Measurements from ENCODE around the gene TRIM45.
"Not testable (repeated sequence)": the region's sequence is repeated elsewhere in the genome, so short reads cannot be mapped to it uniquely, and the experiment has no call there.

TRIM45 gene

DNA sequence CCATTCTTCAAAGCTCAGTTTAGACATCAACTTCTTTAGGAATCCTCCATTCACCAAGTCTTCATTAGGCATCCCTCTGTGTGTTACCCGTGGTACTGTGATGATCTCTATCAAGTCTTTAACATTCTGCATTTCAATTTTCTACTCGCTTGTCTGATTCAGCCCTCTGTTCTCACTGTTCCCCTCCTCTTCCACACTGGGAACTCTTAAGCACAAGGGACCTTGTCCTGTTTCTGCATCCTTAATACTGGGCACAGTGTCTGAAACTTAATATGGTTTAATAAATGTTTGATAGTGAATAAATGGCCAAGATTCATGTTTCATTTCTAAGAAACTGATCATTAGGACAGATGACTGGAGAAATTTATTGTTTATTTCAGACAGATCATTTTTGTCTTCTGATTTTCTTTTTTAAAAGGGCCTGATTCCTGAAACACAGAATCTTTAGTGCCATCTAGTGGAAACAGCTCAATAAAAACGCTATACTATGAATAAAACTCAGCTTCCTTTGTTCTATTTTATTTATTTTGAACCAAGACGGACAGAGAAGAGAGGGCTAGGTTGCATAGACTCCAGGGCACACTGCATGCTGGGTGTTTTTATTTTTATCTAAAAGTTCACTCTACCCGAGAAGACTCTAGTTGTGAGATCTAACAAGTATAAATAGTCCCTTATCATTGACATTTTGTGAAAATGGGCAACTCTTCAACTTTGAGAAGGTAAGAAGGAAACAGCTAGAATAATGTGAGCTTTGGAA is 7.0 kb upstream of the TRIM45 start:
- peak in 1 of 2 donors; percentile 56 for DNase-seq

DNA sequence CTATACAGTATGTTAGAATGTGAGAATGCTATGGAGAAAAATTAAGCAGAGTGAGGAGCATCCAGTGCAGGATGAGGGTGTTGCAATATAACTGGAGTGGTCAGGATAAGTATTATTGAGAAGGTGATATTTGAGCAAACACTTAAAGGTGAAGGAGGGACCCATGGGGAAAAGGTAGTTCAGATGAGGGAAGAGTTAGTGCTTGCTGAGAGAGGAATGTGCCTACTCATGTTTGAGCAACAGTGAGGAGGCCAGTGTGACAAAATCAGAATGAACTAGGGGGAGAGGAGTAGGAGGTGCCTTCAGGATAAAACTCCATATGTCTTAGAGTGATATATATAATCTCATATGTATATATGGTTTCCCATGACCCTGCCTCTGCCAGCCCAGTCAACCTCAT is 6.2 kb upstream of the TRIM45 start:
- DNase-seq: no peak

DNA sequence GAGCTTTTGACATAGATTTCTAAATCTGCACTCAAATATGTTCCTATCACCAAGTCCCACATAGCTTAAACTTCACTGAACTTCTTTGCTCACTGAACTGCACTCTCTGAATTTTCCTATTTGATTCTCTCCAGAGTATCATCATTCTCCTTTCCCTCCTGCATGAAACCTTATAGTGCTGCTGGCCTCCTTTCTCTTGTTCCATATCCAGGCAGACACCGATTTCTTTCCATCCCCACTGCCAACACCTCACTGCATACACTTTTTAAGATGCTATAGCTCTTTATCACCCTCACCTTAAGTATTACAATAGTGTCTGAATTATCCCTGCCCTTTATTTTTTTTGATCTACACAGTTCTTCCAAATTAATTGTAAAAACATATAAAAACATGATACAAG is 3.1 kb upstream of the TRIM45 start:
- no peak for DNase-seq

DNA sequence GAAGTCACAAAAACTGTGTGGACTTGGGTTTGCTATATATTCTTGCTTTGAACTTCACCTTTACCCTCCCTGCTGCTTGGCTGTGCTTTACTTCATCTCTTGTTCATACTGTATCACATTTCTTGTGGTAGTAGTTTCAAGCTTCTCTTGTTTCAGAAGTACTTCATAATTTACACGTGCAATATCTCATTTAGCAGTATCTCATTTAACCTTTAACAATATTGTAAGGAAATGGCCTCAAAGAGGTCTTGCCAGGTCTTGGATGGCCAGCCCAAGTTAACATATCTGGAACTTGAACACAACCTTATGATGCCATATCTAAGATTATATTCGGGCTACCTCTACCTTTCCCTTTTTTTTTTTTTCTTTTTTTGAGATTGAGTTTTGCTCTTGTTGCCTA is 1.7 kb upstream of the TRIM45 start:
- no peak for DNase-seq

DNA sequence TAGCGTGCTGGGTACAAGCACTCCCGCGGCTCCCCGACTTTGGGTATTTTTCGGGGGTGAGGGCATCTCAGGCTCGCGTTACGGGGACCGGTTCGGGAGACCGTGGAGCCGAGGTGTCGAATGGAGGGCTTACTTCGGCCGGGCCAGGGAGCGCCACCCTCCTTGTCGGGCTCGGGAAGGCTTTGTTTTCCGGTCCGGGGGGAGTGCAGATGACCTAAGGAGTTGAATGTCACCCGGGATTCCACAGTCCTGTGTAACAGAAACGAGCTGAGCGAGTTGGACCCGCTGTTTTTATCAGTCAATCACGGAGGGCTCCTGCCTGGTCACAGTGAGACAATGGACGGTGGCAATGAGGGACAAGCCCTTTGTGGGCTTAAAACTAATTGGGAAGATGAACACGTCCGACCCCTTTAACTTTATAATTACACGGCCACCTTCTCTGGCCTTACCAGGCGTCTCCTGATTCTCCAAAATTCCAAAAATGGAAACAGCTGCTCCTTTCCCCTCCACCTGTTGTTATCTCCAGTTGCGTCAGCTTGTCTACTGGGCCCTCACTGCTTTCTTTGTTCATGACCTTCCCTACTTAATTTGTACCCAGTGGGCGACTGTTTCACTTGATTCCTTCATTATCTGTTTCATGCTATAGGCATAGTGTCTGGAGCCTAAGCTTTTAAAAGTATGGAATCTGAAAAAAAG is 929 bp upstream of the TRIM45 start:
- DNase-seq: no peak

DNA sequence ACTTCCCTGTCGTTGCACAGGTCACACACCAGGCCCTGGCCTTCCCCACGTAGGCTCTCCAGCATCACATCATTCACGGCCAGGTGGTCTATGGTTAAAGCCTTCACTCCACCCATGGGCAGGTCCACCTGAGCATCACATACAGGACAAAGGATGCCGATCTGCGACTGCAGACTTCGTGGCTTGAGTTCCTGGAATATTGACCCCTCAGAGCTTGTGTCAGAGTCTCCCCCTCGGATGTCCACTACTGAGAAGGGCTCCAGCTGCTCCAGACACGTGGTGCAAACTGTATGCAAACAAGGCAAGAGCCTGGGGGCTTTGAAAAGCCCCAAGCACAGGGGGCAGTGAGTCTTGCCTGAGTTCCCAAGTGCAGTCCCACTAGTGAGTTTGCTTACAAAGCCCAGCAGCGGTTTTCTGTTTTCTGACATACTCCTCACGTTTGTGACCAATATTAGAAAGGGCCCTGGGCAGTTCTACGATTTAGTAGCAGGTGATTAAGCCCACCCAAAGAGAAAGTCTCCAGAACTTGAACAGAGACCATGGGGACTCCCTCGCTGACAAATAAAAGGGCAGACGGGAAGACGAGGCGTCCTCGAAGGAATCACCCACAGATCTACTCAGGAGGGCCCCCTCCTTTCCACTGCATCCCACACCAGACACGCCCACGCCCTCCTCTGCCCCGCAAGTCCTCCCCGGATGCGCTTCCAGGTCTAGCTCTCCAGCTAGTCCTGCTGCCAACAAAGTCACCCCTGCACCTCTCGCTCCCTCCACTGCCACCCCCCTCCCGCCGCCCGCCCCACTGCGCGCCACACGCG is 568 bp downstream of the TRIM45 start:
- peak in 1 of 2 donors; percentile 11 for DNase-seq

DNA sequence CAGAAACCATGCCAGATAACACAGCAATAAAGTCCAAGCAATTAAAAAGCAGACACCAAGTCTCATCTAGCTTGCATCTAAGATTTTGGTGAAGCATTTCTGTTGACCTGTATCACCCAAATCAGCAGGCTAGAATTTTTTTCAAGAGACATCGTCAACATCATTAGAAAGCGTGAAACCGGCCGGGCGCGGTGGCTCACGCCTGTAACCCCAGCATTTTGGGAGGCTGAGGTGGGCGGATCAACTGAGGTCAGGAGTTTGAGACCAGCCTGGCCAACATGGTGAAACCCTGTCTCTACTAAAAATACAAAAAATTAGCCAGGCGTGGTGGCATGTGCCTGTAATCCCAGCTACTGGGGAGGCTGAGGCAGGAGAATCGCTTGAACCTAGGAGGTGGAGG is 2.4 kb downstream of the TRIM45 start:
- DNase-seq: not testable (repeated sequence)

DNA sequence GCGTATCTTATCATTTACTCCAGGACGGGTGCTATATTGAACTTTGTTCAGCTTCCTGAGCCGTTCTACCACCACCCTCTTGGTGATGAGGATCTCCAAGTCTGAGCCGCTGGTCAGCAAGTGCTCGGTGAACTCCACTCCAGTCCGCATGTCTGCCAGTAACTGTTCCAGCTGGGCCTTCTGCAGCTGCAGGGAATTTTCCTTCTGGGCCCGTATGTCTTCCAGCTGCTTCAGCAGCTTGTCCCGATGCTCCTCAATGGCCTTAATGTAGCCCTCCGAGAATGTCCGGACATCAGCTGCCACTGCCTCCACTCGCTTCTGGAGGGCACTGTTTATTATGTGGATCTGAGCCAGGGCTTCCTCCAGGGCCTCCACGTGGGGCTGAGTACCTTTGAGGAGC is 3.4 kb downstream of the TRIM45 start:
- no peak for DNase-seq

DNA sequence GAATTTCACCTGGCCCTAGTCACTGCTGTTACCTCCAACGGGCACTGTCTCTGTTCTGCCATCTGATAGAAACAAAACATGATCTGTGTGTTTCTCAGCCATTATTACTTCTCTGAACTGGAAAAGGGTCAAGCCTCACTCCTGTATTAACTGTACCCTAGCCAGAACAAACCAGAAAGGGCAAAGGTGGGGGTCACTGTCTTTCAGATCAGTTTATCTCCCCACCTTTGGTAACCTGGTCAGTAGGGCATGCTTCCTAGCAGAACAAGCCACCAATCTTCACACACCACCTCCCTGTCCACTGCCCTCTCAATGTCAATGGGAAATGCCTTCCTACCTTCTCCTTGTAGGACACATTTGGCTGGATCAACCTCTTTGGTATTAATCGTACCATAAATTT is 3.9 kb downstream of the TRIM45 start:
- DNase-seq: no peak

DNA sequence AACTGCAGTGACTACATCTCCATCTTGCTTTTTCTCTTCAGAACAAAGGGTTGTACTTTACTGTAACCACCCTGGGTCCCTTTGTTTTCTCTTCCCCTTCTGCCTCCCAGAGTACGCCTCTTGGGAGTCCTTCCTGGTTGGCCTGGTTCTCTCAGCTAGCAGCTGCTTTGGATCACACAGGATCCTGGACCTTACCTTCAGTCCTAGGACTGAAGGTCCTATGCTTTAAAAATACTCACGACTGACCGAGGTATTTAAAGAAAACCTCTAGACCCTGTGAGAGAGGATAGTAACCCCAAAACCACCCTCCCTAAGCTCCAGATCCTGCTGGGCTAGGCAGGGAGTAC is 4.8 kb downstream of the TRIM45 start:
- DNase-seq: no peak

DNA sequence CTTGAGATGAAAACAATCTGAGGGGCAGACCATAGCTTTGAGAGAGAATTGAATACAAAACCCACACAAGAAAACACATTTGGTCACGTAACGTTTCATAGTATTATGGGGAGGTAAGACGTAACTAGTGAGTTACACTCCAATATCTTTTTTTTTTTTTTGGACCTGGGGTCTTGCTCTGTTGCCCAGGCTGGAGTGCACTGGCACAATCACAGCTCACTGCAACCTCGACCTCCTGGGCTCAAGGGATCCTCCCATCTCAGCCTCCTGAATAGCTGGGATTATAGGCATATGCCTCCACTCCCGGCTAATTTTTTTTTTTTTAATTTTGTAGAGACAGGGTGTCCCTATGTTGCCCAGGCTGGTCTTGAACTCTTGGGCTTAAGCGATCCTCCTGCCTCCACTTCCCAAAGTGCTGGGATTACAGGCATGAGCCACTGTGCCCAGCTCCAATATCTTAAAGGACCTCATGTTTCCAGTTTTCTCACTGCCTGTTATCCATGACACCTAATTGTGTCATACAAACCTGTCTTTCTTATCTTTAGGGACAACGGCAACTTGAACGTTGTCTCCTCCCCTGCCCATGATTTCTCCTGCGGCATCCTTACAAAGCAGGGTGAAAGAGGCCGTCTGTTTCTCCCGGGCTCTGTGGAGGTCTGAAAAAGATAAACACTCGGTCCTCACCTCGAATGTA is 5.3 kb downstream of the TRIM45 start:
- no peak for DNase-seq

DNA sequence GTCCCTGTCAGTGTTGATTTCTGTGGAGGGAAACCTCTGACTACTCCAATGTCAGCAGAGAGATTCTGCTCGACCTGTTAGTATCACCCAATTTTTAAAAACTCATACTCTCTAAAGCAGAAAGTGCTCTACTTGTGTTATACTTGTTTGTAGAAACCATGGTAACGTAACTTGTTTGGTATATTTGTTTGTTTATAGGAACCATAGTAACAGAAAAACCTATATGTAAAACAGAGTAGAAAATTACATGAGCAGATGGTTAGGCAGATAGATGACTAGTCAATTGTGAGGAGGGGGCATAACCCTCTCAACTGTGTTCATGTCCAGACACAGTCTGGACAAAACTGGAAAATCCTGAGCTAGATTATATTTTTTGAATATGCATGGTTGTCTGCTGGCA is 6.7 kb downstream of the TRIM45 start:
- no peak for DNase-seq

DNA sequence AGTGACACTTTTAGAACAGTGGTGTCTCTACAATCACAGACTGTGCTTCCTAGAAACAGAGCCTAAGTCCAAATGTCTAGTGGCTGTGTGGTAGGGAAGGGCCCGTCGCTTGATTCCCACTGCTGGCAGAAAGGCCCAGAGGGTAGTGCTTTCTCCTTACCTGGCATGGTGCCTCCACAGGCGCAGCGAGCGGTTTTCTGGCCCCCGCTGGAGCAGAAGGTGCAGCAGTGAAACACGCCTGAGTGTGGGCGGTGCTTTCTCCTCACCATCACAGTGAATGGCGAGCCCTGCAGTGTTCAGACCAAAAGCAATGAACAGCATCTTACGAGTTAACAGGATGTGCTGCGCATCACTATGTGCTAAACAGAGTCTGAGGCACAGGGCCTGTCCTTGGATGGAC is 8.3 kb downstream of the TRIM45 start:
- peak in 1 of 2 donors; percentile 3 for DNase-seq

DNA sequence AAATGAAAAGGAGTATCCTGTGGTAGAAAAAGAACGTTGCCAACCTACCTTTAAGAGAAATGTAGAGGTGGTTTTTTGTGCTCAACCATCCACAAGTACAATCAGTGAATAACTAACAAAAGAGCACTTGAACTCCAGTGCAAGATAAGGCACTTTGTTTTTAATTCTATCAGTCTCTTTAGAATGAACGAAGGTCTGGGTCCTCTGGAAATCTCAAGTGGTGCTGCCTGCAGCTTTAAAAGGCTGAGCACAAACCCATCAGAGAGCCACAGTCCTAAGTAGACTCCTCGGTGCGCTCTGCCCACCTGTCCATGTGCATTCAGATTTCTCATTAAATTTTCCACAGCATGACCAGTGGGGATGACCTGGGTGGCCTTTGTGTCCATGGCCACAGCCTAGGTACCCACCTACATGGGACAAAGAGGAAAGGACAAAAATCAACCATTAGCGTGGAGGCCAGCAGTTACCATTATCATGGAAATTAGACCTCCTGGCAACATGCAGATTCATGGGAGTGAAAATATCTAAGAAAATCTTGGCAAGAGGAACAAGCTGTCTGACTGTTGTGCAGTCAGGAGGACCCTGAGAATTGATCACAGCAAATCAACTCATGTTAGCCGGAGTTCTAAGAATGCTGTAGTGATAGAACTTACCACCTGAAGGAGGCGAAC is 9.4 kb downstream of the TRIM45 start:
- no peak for DNase-seq

DNA sequence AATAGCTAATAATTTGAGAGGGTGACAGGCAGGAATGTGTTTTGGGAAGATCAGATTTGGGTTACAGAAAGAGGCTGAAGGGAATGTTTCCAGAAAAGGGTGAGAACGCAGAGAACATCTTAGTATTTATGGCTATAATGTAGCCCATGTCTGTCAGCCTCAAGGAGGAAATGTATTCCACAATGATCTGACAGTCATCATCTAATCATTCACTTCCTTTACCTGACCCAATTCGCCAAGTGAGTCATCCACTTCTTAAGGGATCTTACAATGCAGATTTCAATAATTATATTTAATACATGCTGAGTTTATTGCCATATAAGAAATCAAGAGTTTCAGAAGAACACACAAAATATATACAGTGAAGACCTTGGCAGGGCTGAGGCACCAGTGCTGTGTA is 10.8 kb downstream of the TRIM45 start:
- no peak for DNase-seq

DNA sequence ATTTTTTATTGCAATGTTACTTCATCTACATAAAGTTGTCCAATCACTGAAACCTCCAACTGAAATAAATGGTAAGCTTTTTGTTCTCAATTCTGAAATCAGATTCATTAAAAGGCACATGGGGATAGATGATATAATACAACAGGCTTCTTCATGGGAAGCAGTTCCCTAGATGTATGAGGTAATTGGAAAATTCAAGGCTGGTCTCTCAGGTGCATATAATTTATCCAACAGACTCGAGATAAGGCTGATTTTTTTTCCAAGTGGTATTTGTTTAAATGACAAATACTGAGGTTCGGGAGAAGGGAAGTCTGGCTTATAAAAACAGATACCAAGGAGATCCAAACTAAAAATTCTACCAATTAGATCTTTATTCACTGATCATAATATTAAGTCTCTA is 14.2 kb downstream of the TRIM45 start:
- DNase-seq: no peak

DNA sequence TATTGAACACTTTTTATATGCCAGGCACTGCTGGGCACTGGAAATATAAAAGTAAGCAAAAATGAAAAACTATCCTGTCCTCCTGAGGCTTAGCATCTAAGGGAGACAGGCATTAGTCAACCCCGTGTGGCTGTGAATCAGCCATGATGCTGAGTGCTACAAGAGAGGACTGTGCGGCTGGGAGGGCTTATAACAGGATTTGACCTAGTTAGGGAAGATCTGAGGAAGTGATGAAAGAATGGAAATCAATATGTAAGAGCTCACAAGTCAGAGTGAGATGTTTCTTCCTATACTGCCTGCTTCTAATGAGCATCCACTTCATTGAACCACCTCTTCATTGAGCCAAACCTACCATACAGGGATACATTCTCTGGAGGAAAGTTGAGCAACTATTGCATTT is 15.1 kb downstream of the TRIM45 start:
- DNase-seq: no peak

DNA sequence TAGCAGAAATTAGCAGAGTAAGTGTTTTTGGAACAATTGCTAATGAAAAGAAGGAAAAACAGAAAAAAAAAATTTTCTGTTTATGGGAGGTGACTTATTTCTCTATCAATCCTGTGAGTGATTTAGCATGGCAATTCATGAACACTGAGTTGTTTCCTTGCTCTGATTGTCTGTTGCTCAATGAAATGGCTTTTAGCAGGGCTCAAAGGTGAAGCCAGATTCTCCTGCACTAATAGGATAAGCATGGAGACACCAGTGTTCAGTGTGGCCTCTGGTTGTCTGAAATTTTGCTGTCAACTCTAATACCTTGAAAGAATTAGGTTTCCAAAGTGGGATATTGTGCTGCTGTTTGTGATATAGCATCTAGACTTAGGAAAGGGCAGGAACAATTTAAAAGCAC is 15.8 kb downstream of the TRIM45 start:
- no peak for DNase-seq

DNA sequence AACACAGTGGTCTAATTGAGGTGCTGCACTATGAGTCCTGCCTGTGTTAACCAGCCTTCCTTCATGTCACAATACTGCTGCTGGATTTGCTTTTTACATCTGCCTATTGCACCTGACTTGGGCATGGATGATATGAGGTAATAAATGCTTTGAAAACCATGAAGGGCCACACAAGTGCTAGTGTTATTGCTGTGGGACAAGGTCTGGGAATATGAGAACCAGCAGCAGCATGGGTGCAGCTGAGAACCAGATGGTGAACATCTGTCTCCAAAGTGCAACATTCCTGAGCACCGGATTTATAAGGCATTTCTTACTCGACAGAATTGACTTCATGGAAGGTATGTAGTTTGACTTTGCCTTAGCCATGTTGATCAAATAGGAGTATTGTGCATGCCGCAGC is 16.6 kb downstream of the TRIM45 start:
- DNase-seq: no peak

DNA sequence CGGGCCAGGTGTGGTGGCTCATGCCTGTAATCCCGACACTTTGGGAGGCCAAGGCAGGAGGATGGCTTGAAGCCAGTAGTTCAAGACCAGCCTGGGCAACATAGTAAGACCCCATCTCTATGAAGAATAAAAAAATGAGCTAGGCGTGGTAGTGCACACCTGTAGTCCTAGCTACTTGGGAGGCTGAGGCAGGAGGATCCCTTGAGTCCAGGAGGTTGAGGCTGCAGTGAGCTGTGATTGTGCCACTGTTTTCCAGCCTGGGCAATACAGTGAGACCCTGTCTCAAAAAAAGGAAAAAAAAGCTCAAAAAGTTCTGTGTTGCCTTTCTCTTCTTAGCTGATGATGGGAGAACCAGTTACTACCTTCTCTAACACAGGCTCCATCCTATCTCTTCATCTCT is 19.7 kb downstream of the TRIM45 start:
- DNase-seq: not testable (repeated sequence)

DNA sequence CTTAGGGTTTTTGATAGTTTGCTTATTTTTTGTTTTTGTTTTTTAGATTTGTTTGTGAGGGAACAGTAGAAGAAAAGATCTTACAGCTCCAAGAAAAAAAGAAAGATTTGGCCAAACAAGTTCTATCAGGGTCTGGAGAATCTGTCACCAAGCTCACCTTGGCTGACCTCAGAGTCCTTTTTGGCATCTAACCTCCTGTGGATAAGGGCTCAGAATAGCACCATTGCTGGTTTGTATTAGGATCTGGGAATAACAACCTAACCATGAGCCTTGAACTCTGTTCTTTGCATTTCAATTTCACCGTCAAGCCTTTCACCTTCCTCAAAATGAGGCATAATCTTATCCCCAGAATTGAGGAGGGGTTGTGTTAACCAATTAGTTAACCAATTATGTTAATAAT is 20.2 kb downstream of the TRIM45 start:
- no peak for DNase-seq

DNA sequence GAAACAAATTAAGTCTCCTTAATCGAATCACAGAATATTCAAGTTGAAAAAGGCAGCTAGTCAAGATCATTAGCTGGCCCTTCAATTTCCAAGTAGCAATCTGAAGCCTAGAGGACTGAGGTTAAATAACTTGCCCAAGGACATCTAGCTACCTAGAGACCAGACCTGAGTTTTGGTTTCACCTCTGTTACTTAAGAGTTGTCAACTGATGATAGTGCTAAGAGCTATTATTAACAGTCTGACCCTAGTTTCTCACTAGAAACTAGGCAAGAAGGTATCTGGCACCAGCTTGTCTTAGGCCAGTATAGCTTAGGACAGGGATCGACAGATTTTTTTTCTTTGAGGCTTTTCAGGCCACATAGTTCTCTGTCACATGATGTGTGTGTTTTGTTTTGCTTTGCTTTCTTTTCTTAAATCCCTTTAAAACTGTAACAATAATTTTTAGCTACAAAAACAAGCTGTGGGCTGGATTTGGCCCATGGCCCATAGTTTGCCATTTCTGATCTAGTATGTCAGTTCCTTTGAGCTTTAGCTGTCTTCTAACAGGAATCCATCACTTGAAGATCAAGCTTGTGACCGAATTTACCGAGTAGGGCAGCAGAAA is 23.2 kb downstream of the TRIM45 start:
- DNase-seq: no peak

All from hippocampal formation (tissue), 2 donors.